ENCODE data around the gene ATP10A. TPM values are rescaled to one million over a fixed set of nuclear protein-coding genes. Genes with fewer than 3 reads are reported as not detected.

ATP10A gene
- total RNA-seq, 1 experiment from 2014 or later, result 2.0 TPM

DNA sequence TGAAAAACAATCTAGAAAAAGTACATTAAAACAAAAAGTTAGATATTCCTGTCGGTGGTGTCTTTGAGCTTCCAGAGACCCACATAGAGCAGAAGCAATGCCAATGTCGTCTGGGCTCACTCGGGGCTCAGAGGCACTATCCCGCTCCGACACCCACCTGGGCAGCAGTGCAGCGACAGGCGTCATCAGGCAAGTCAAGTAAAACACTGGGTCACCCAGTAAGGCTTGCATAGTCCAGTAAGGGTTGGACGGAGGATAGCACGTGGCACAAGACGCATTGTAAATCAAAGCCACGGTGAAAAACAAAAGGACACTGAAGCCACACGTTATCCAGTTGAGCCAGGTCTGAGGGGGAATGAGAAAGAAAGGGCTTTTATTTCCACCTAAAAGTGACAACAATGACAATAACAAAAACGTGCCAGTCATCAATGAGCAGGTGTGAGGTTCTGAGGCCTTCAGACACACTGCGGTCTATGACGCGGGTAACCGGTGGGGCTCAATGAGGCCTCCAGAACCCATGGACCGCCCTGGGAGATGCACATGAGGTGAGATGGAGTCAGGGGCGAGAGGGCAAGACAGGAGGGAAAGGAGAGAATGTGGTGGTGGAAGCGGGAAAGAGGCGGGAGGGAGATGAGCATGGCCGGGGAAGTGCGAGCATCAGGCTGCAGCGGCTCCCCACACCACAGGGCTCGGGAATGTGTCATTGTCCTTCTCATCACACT lies 183.0 kb downstream of the ATP10A start:
- Histone ChIP-seq H3K36me3 (replicated peaks; ENCODE audit: control insufficient read depth, insufficient read depth, low read length) (no peaks in the 10 kb centered on the region), H3K4me3 (ENCODE audit: insufficient read depth, low read depth, low read length) (no peak overlapping the region), H3K27me3 (ENCODE audit: control insufficient read depth, insufficient read depth, low read length) (no peaks in the 10 kb centered on the region)
- no peak for DNase-seq

DNA sequence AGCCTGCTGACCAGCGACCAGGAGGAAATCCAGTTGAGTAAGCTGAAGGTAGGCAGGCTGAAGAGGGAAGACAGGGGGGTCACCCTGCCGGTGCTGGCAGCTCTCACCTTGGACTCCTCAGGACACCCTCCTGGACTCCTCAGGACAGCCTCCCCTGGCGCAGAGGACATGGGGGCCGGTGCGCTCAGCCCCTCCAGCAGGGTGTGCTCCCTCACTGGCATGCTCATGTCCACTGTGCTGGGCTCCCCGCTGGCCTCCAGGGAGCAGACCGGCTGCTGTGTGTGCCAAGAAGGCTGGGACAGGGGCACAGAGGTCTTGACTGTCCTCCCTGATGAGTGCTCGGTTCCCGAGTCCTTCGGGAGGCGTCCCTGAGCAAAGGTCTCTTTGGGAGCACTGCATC lies 183.6 kb downstream of the ATP10A start:
- peak; percentile 39 for DNase-seq
- Histone ChIP-seq H3K4me3 (ENCODE audit: insufficient read depth, low read depth, low read length) (no peak overlapping the region), H3K27me3 (ENCODE audit: control insufficient read depth, insufficient read depth, low read length) (no peaks in the 10 kb centered on the region), H3K36me3 (replicated peaks; ENCODE audit: control insufficient read depth, insufficient read depth, low read length) (no peaks in the 10 kb centered on the region)

DNA sequence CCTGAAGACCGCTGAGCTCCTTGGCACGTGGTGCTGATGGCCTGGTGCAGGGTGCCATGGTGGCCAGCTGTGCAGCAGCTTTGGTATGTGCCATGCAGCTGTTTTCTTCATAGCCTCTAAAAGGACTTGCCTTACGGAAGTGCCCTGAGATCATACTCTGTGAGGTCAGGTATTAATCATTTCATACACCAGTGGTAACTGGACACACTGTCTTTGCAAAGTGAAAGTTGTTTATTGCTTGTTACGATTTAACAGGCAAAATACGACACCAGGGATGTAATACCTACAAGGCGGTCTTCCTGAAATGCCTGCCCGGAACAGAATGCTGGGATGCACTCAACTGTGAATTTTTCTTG lies 184.6 kb downstream of the ATP10A start:
- Histone ChIP-seq H3K4me3 (ENCODE audit: insufficient read depth, low read depth, low read length) (no peak overlapping the region), H3K36me3 (replicated peaks; ENCODE audit: control insufficient read depth, insufficient read depth, low read length) (no peaks in the 10 kb centered on the region), H3K27me3 (ENCODE audit: control insufficient read depth, insufficient read depth, low read length) (no peaks in the 10 kb centered on the region)
- no peak for DNase-seq

DNA sequence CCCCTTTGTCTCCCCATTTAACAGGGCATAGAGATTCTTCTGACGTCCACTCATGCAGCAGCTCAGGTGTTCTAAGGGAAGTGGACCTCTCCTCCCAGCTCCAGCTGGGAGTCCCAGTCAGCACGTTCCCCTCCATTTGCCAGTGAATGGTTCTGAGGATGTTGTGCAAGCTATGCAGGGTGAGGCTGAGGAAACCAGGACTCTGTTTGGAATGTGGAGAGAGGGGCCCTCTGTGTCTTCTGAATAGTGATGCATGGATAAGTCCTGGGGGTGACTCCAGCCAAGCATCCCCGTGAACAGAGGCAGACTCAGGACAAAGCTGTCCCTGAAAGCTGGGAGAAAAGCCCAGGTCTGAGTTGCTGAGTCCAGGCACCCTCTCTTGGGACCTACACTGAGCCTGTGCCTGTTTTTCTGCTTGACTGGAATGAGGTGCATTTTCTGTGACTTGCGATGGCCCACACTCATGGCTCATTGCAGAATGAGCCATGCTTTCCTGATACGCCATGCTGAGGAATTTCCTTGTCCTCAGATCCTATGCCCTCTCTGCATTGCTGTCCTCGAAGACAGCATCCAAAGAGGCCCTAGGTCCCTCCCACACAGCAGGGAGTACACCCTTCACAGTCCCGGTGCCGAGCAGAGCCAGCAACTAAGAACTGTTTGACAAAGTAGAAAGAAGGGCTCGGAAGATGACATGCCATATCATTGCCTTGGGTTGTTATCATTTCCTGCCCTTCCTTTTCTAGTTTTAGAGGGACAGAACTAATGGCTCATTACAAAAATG lies 185.2 kb downstream of the ATP10A start:
- peak; percentile 47 for DNase-seq
- Histone ChIP-seq H3K36me3 (replicated peaks; ENCODE audit: control insufficient read depth, insufficient read depth, low read length) (no peaks in the 10 kb centered on the region), H3K27me3 (ENCODE audit: control insufficient read depth, insufficient read depth, low read length) (no peaks in the 10 kb centered on the region), H3K4me3 (ENCODE audit: insufficient read depth, low read depth, low read length) (no peak overlapping the region)

DNA sequence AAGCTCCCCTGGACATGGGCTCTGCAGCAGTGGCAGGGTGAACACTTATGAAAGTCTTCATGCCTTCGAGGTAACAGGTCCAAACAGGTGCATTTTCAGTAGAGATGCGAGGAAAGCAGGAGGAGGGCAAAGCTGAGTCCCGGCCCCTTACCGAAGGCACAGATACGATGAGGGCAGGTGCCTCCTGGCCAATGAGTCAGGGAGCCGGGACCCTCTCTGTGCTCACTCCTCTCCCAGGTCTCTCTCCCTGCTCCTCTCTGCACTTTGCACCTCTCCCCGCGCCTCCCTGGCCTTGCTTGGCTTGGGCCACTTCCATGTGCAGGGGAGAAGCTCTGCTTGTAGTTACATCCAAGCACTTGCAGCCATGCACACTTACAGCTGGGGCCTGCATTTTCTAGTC lies 187.1 kb downstream of the ATP10A start:
- no peaks in the 10 kb centered on the region for H3K36me3 ChIP-seq (replicated peaks; ENCODE audit: control insufficient read depth, insufficient read depth, low read length)
- no peak overlapping the region for H3K4me3 ChIP-seq (ENCODE audit: insufficient read depth, low read depth, low read length)
- no peaks in the 10 kb centered on the region for H3K27me3 ChIP-seq (ENCODE audit: control insufficient read depth, insufficient read depth, low read length)
- peak; percentile 28 for DNase-seq

DNA sequence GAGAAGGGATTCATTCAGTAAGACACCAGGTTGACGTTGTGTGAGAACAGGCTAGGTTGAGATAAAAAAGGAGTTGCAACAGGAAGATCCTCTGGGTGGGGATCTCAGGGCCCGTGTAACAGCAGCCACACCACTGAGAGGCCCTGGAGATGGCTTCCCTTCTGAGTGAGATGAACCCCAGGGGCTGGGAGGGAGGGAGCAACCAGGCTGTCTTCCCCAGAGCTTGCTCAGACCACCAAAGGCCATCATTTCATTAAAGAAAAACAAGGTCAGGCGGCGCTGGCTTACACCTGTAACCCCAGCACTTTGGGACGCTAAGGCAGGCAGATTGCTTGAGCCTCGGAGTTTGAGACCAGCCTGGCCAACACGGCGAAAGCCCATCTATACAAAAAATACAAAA lies 187.7 kb downstream of the ATP10A start:
- peak; percentile 30 for DNase-seq
- Histone ChIP-seq H3K36me3 (replicated peaks; ENCODE audit: control insufficient read depth, insufficient read depth, low read length) (no peaks in the 10 kb centered on the region), H3K27me3 (ENCODE audit: control insufficient read depth, insufficient read depth, low read length) (no peaks in the 10 kb centered on the region), H3K4me3 (ENCODE audit: insufficient read depth, low read depth, low read length) (no peak overlapping the region)

DNA sequence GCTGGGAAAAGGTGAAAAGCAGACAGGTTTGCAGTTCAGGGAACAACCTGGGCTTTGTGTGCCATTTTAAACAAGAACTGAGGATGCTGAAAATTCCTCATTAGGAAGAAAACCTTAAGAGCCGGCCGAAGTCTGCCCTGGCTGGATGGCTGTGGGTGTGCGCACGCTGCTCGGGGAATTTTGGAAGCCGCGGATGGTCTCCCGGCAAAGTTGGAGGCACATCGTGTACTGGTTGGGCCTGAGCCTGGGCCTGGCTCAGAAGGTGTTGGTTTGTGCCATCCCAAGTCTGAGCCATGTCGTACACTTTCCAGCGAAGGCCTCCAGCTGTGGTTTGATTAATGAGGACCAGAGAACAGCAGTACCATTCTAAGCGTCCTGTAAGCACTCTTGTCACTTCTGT lies 188.2 kb downstream of the ATP10A start:
- no peaks in the 10 kb centered on the region for H3K36me3 ChIP-seq (replicated peaks; ENCODE audit: control insufficient read depth, insufficient read depth, low read length)
- no peak for DNase-seq
- no peaks in the 10 kb centered on the region for H3K27me3 ChIP-seq (ENCODE audit: control insufficient read depth, insufficient read depth, low read length)
- no peak overlapping the region for H3K4me3 ChIP-seq (ENCODE audit: insufficient read depth, low read depth, low read length)

DNA sequence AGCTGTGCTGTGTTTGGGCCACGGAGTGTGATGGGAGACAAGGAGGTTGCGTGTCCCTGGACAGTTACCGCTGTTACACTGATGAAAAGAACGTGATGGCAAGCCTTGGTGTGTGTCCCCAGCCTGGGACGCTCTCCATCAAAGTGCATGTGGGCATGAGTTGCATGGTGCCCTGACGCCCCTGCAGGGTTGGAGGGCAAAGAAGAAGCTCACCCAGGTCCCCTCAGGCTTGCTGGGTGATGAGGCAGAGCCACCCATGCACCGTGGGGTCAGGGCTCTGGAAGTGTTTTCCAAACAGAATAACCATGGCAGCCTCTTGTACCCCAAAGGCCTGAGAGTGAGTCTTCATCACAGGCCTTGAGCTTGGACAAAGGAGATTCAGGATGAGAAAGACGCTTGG lies 189.2 kb downstream of the ATP10A start:
- Histone ChIP-seq H3K36me3 (replicated peaks; ENCODE audit: control insufficient read depth, insufficient read depth, low read length) (no peaks in the 10 kb centered on the region), H3K4me3 (ENCODE audit: insufficient read depth, low read depth, low read length) (no peak overlapping the region), H3K27me3 (ENCODE audit: control insufficient read depth, insufficient read depth, low read length) (no peaks in the 10 kb centered on the region)
- peak; percentile 16 for DNase-seq

DNA sequence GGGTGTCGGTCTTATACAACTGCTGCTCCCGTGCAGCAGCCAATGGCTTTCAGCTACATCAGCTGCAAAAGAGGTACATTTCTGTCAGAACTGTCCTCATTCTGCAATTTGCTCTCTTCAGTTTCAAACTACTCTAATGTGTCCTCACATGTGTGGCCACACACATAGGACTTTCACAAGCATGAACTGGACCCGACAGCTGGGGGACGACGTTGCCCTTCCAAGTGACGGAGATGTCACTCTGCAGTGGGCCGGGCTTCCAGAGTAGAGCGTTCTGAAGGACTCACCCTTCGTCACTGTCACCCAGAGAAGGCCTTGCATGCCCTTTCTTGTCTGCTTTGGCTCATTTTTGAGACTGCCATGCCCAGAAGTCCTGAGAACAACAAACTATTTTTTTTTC lies 189.8 kb downstream of the ATP10A start:
- H3K36me3 ChIP-seq (replicated peaks; ENCODE audit: control insufficient read depth, insufficient read depth, low read length), result no peaks in the 10 kb centered on the region
- H3K4me3 ChIP-seq (ENCODE audit: insufficient read depth, low read depth, low read length), result no peak overlapping the region
- H3K27me3 ChIP-seq (ENCODE audit: control insufficient read depth, insufficient read depth, low read length), result no peaks in the 10 kb centered on the region
- peak; percentile 8 for DNase-seq

DNA sequence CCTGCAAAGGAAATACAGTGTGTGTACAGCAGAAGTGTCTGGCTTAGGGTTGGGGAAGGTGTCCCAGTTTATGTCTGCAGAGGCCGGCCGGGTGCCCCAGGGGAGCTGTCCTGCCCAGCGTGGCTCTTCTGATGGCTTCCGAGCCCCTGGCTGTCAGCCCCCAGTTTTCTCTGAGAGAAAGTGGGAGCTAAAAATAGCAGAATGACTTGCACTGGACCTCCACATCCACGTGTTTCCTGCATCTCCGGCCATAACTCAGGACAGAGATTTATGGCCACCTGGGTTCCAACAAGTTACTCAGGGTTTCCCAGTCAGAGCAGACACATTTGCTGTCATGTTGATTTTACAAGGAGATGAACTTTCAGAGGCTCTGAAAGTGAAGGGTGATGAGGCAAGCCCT lies 192.0 kb downstream of the ATP10A start:
- Histone ChIP-seq H3K4me3 (ENCODE audit: insufficient read depth, low read depth, low read length) (no peak overlapping the region), H3K27me3 (ENCODE audit: control insufficient read depth, insufficient read depth, low read length) (no peaks in the 10 kb centered on the region), H3K36me3 (replicated peaks; ENCODE audit: control insufficient read depth, insufficient read depth, low read length) (no peaks in the 10 kb centered on the region)
- peak; percentile 50 for DNase-seq

DNA sequence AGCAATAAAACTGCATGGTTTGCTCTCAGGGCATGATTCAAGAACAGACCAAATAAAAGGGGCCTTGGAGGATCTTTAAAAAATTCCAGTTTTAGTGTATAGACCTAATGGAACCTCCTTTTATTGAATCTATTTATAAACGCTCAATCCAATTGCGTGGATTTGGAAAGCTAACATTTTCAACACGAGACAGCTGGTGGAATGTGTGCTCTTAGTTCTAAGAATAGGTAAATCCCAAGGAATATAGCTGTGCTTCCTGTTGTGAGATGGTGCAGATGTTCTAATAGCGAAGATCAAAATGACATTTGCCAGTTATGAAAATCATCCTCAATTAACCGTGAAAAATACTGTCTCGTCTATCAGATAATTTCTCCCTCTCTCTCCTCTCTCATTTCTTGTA lies 192.5 kb downstream of the ATP10A start:
- H3K4me3 ChIP-seq (ENCODE audit: insufficient read depth, low read depth, low read length), result no peak overlapping the region
- no peak for DNase-seq
- H3K27me3 ChIP-seq (ENCODE audit: control insufficient read depth, insufficient read depth, low read length), result no peaks in the 10 kb centered on the region
- H3K36me3 ChIP-seq (replicated peaks; ENCODE audit: control insufficient read depth, insufficient read depth, low read length), result no peaks in the 10 kb centered on the region

DNA sequence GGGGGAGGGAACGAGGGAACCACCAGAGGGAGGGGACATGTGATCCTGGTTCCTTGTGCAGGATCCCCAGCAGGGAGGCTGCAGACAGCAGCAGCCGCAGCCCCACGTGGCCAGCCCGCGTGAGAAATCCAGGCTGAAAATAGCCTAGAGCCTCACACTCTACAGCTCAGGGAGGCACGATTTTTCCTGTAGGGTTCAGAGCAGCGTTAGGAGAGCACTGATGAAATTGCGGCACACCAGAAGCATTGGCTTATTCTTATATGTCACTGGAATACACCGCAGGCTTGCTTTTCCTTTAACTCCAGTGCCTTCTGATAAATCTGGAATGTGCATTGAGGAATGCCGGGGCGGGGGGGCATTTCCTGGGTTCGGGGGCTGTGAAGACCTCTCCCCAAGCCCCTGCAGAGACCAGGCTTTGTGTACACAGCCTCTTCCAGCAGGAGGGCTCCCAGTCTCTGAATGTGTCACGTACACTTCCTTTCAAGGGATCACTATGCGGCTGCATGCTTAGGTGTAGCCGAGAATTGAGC lies 193.0 kb downstream of the ATP10A start:
- DNase-seq, result peak; percentile 89
- H3K36me3 ChIP-seq (replicated peaks; ENCODE audit: control insufficient read depth, insufficient read depth, low read length), result no peaks in the 10 kb centered on the region
- H3K4me3 ChIP-seq (ENCODE audit: insufficient read depth, low read depth, low read length), result no peak overlapping the region; the same call in 1 of the 2 replicates

DNA sequence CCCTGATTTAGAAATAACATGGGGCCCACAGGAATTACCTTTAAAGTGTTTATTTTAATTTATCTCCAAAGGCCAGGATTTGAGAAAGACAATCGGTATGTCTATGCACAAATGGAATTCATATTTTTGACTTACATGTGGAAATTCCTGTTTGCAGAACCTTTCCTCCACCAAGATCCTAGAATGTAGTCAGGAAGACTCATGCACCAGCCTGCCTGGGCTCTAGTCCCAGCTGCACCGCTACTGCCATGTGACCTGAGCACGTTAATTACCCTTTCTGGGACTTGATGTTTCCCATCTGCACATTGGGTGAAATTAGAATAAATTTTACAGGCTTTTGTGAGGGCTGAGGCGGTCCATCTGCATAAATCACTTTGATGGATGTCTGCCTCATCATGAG lies 194.2 kb downstream of the ATP10A start:
- no peak for DNase-seq
- no peaks in the 10 kb centered on the region for H3K36me3 ChIP-seq (replicated peaks; ENCODE audit: control insufficient read depth, insufficient read depth, low read length)
- no peaks in the 10 kb centered on the region for H3K27me3 ChIP-seq (ENCODE audit: control insufficient read depth, insufficient read depth, low read length)

More for the DNA sequence above, 193.0 kb downstream of the ATP10A start:
- H3K27me3 ChIP-seq (ENCODE audit: control insufficient read depth, insufficient read depth, low read length), result no peaks in the 10 kb centered on the region

DNA sequence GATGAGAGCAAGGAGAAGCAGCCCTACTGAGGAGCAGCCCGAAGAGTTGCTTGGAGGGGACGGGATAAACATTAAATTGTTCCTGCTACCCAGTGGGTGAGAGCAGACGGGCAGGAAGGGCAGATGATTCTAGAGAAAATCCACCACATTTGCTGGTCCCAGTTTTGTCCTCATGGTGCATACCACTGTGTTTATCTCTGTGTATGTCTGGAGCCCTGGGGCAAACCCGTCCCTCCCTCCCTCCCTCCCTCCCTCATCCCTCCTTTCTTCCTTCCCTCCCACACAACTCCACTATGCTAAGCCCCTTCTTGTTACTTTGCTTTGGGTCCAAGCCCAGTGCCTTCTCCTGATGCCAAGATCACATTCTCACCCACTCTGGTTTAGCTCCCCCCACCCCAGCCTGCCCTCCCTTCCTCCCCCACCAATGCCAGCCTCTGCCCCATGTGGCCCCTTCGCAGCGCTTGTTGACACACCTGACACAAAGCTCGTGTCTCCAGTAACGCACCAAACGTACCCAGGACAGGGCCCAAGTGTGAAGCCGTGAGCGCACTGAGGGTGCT lies 194.8 kb downstream of the ATP10A start:
- no peak overlapping the region for H3K4me3 ChIP-seq (ENCODE audit: insufficient read depth, low read depth, low read length)

More for the DNA sequence above, 194.2 kb downstream of the ATP10A start:
- H3K4me3 ChIP-seq (ENCODE audit: insufficient read depth, low read depth, low read length), result no peak overlapping the region

DNA sequence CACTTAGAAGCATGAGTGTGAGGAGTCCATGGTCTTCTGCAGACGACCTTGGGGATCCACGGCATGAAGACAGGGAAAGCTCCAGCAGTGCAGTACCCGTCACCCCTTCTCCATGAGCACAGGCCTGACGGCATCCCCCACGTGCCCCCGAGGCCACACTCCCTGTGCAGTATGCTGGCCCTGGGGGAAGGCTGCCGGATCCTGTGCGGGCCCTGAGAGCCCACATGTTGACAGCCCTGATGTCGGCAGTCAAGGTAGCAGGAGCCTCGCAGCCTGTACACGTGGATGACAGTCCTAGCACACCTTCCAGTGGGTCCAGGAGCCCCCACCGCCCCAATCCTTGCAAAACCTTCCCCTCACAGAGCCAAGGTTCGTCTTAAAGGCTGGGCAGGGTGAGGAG lies 195.3 kb downstream of the ATP10A start:
- DNase-seq, result peak; percentile 21
- Histone ChIP-seq H3K4me3 (ENCODE audit: insufficient read depth, low read depth, low read length) (no peak overlapping the region), H3K27me3 (ENCODE audit: control insufficient read depth, insufficient read depth, low read length) (no peaks in the 10 kb centered on the region), H3K36me3 (replicated peaks; ENCODE audit: control insufficient read depth, insufficient read depth, low read length) (no peaks in the 10 kb centered on the region)

More for the DNA sequence above, 194.8 kb downstream of the ATP10A start:
- DNase-seq, result peak; percentile 24
- no peaks in the 10 kb centered on the region for H3K27me3 ChIP-seq (ENCODE audit: control insufficient read depth, insufficient read depth, low read length)
- H3K36me3 ChIP-seq (replicated peaks; ENCODE audit: control insufficient read depth, insufficient read depth, low read length), result no peaks in the 10 kb centered on the region

Measured in H7 (cell line).